ENCODE data around the gene FOXI1.

FOXI1 gene

DNA sequence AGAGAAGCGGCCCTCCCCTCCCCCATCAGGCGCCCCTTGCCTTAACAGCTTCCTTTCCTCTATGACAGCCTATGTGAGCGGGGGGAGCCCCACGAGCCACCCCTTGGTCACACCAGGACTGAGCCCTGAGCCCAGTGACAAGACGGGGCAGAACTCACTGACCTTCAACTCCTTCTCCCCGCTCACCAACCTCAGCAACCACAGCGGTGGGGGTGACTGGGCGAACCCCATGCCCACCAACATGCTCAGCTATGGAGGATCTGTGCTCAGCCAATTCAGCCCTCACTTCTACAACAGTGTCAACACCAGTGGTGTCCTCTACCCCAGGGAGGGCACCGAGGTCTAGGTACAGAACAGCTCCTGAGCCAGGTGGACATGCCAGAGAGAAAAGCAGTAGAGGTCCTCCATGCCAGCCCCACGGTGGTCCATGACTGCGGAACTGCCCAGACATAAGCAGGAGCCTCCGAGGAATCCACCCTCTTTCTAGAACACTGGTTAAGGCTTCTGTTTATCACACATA, 2.6 kb downstream of the FOXI1 start:
- Histone ChIP-seq H3K27ac (ENCODE audit: low read depth, low read length) (no peak overlapping the region), H3K9ac (ENCODE audit: low read length) (no peak overlapping the region), H3K9me2 (replicated peaks; ENCODE audit: insufficient read depth, low read length) (no peaks in the 10 kb centered on the region), H3K79me2 (ENCODE audit: insufficient read depth, low read length) (no peaks in the 10 kb centered on the region), H3K9me3 (ENCODE audit: insufficient read depth, low read length) (no peaks in the 10 kb centered on the region), H3K36me3 (ENCODE audit: low read length) (no peaks in the 10 kb centered on the region), H2AFZ (ENCODE audit: low read depth, low read length, severe bottlenecking) (no peak overlapping the region), H3K4me2 (ENCODE audit: low read depth, low read length, poor library complexity, severe bottlenecking) (no peak overlapping the region), H3K27me3 (ENCODE audit: low read length) (no peaks in the 10 kb centered on the region), H3K4me3 (ENCODE audit: insufficient read depth, low read length, poor library complexity, severe bottlenecking) (no peak overlapping the region), H3F3A (ENCODE audit: insufficient read depth) (no peaks in the 10 kb centered on the region), H4K20me1 (ENCODE audit: low read depth, low read length) (no peaks in the 10 kb centered on the region)
- TF ChIP-seq, protein P1, sequence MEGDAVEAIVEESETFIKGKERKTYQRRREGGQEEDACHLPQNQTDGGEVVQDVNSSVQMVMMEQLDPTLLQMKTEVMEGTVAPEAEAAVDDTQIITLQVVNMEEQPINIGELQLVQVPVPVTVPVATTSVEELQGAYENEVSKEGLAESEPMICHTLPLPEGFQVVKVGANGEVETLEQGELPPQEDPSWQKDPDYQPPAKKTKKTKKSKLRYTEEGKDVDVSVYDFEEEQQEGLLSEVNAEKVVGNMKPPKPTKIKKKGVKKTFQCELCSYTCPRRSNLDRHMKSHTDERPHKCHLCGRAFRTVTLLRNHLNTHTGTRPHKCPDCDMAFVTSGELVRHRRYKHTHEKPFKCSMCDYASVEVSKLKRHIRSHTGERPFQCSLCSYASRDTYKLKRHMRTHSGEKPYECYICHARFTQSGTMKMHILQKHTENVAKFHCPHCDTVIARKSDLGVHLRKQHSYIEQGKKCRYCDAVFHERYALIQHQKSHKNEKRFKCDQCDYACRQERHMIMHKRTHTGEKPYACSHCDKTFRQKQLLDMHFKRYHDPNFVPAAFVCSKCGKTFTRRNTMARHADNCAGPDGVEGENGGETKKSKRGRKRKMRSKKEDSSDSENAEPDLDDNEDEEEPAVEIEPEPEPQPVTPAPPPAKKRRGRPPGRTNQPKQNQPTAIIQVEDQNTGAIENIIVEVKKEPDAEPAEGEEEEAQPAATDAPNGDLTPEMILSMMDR (IDR thresholded peaks at IDR 0.05; ENCODE audit: insufficient read depth, low read length, poor library complexity, severe bottlenecking), result no peak
- TF ChIP-seq EZH2phosphoT487 (conservative IDR thresholded peaks at IDR 0.05; ENCODE audit: low read length), result no peak

DNA sequence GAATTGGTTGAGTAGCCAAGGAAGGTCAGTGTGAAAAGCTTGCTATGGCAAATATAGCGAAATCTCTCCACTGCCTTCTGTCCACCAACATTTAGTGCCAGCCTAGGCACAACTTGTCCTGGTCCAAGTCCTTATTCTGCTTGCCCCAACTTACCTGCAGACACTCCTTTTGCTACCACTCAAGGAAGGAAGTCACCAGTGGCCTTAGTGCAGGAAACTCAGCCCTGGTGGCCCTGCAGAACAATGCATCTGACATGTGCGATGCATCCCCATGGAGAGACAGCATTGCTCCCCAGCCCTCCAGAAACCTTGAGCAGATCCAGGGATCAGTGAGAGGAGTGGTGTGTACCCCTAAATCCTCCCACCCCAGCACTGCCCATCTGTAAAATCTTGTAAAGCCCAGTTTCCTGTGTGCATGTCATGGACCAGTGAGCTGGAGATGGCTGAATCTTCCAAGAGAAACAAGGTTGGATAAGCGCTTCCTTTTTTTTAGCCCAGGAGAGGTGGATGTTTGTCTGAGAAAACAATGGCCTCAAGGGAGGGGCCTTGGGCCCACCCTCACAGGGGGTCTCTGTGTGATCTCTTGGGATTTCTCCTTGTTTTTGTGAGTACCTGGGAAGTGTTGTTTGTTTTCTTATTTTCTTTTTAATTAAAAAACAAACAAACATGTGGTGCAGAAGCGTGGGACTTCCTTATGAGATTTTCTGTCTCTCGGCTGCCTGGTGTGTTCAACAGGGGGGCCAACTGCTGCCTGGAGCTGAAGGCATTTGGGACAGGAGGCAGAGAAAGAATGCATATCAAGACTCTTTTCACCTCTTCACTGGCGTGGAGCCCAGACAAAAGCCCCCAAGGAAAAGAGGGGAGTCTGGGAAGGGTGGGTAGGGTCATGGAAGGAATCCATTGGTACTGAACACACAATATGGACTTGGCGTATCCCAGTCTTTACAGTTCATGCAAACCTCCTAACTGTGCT, 3.6 kb downstream of the FOXI1 start:
- Histone ChIP-seq H3K27ac (ENCODE audit: low read depth, low read length) (no peak overlapping the region), H4K20me1 (ENCODE audit: low read depth, low read length) (no peaks in the 10 kb centered on the region), H3K9me3 (ENCODE audit: insufficient read depth, low read length) (no peaks in the 10 kb centered on the region), H3K27me3 (ENCODE audit: low read length) (no peaks in the 10 kb centered on the region), H2AFZ (ENCODE audit: low read depth, low read length, severe bottlenecking) (no peak overlapping the region), H3K4me3 (ENCODE audit: insufficient read depth, low read length, poor library complexity, severe bottlenecking) (no peak overlapping the region), H3K79me2 (ENCODE audit: insufficient read depth, low read length) (no peaks in the 10 kb centered on the region), H3F3A (ENCODE audit: insufficient read depth) (no peaks in the 10 kb centered on the region), H3K9ac (ENCODE audit: low read length) (no peak overlapping the region), H3K9me2 (replicated peaks; ENCODE audit: insufficient read depth, low read length) (no peaks in the 10 kb centered on the region), H3K36me3 (ENCODE audit: low read length) (no peaks in the 10 kb centered on the region), H3K4me2 (ENCODE audit: low read depth, low read length, poor library complexity, severe bottlenecking) (no peak overlapping the region)
- TF ChIP-seq, protein P1 (IDR thresholded peaks at IDR 0.05; ENCODE audit: insufficient read depth, low read length, poor library complexity, severe bottlenecking), result no peak
- TF ChIP-seq EZH2phosphoT487 (conservative IDR thresholded peaks at IDR 0.05; ENCODE audit: low read length), result no peak

DNA sequence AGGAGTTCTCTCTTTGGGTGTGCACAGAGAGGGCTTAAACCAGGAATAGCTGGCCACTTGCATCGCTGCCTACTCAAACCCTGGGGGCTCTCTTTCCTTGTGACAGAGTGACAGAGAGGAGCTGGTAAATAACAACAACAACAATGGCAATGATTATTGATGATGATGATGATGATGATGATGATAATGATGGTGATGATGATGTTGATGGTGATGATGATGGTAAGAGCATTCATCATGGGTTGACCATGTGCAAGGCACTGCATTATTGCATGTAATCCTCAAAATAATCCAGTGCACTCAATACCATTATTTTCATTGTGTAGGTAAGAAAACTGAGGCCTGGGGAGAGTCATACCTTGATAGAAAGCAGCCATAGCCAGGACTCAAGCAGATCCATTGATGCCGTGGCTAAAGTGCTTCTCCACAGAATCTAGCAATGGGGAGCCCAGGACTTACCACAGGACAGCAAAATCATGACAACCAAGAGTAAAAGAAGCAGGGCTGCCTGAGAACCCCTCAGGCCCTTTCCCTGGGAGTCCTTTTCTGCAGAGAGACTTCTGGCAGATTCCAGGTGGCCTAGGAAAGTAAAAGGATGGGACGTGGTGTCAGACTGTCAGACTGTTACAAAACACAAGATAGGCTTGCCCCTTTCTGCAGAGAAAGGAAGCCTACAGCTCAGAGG, 4.8 kb downstream of the FOXI1 start:
- Histone ChIP-seq H3F3A (ENCODE audit: insufficient read depth) (no peaks in the 10 kb centered on the region), H3K9ac (ENCODE audit: low read length) (no peak overlapping the region), H3K36me3 (ENCODE audit: low read length) (no peaks in the 10 kb centered on the region), H3K79me2 (ENCODE audit: insufficient read depth, low read length) (no peaks in the 10 kb centered on the region), H3K27me3 (ENCODE audit: low read length) (no peaks in the 10 kb centered on the region), H3K9me2 (replicated peaks; ENCODE audit: insufficient read depth, low read length) (no peaks in the 10 kb centered on the region), H4K20me1 (ENCODE audit: low read depth, low read length) (no peaks in the 10 kb centered on the region), H3K9me3 (ENCODE audit: insufficient read depth, low read length) (no peaks in the 10 kb centered on the region), H3K4me2 (ENCODE audit: low read depth, low read length, poor library complexity, severe bottlenecking) (no peak overlapping the region), H3K4me3 (ENCODE audit: insufficient read depth, low read length, poor library complexity, severe bottlenecking) (no peak overlapping the region), H3K27ac (ENCODE audit: low read depth, low read length) (no peak overlapping the region), H2AFZ (ENCODE audit: low read depth, low read length, severe bottlenecking) (no peak overlapping the region)
- TF ChIP-seq, protein P1 (IDR thresholded peaks at IDR 0.05; ENCODE audit: insufficient read depth, low read length, poor library complexity, severe bottlenecking), result no peak
- TF ChIP-seq EZH2phosphoT487 (conservative IDR thresholded peaks at IDR 0.05; ENCODE audit: low read length), result no peak
